Activated CD4-positive, alpha-beta T cell treated with anti-CD3 and anti-CD28 coated beads, Interleukin-2, amount 50 U/mL, for 48 hours (primary cell): ENCODE measurements around the gene C12orf56.
"Not testable (repeated sequence)": the region's sequence is repeated elsewhere in the genome, so short reads cannot be mapped to it uniquely, and the experiment has no call there.

ENCODE experiments used
- DNase-seq, 2 experiments: peaks; one replicate each; pipeline ENCODE4 v3.0.0-alpha.2; 2020

Gene C12orf56

DNA sequence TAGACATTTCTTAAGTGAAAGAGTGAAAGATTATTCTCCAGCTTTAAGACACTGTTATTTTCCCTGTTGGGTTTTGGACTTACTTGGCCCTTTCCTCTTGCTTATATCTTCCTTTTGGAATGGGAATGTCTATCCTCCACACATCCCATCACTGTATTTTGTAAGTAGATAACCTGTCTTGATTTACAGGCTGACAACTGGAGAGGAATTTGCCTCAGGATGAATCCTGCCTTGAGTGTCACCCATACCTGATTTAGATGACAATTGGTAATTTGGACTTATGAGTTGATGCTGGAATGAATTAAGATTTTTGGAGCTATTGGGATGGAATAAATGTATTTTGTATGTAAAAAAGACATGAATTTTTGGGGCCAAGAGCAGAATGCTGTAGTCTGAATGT is 94.3 kb downstream of the C12orf56 start:
- DNase-seq, result no peak

DNA sequence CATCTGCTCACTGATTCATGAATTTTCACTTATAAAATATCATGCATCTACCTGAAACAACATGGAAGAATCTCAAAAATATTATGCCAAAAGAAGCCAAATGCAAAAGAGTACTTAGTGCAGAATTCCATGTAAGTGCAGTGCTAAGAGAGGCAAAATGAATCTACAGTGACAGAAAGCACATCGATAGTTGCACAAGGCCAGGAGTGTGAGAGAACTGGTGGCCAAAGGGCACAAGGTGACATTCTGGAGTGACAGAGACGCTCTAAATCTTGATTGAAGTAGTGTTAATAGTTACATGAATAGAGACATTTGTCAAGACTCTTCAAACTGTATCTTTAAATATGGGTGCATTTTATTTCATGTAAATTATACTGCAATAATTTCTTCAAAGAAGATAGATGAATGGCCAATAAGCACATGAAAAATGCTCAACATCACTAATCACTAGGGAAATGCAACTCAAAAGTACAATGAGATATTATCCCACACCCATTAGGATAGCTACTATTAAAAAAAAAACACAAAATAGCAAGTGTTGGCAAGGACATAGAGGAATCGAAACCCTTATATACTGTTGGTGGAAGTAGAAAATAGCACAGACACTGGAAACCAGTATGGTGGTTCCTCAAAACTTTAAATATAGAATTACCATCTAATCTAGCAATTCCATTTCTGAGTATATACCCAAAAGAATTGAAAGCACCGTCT is 96.7 kb downstream of the C12orf56 start:
- DNase-seq, result no peak

DNA sequence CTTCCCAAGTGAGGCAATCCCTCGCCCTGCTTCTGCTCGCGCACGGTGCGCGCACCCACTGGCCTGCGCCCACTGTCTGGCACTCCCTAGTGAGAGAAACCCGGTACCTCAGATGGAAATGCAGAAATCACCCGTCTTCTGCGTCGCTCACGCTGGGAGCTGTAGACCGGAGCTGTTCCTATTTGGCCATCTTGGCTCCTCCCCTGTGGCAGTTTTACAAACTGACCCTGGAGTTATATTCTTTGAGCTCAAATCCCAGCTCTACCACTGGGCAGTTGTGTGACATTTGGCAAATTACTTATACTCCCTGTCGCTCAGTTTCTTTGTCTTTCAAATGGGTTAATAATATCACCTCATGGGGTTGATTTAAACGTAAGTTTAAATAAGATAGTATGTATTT is 97.4 kb downstream of the C12orf56 start:
- DNase-seq, result not testable (repeated sequence)

DNA sequence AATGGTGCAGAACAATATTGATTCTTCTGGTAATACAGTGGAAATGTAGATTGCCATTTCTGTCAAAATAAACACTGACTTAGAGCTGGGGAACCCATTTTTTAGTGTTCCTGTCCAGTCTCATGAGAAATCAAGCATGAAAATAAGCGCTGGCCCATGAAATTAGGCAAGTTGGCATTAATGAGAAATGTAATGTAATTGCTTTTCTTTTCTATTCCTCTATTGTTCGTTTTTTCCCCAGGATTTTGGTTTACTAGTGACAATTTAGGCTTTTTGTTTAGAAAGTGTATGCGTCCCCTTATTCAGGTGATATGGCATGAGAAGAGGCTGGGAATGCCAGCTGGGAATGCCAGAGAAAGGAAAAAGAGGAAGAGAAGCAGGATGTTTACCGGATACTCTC is 104.0 kb downstream of the C12orf56 start:
- no peak for DNase-seq

DNA sequence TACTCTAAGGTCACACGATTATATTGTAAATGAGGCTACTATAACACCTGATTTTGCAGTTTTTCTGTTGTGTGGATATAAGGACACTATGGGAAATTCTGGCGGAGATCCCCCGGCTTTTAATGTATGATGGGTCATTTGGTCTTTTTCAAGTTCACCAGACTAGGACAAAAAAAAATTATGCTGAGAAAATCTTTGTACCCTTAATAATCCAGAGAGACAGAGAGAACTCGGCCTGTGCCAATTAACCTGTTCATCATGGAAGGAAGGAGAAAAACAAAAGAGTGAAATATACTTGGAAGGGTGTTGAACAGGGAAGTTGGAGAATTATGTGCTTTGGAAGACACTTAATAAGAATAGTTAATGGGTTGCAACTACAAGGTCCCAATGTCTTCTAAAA is 106.3 kb downstream of the C12orf56 start:
- DNase-seq, result no peak

DNA sequence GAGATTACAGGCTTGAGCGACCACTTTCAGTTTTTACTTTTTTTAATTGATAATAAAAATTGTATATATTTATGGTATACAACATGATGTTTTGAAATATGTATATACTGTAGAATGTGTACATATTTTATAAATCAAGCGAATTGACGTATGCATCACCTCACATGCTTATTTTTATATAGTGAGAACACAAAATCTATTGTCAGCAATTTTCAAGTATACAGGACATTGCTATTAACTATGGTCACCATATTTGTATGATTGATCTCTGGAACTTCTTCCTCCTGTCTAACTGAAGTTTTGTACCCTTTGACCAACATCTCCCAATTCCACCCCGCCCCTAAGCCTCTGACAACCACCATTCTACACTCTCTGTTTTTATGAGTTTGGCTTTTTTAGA is 112.1 kb downstream of the C12orf56 start:
- DNase-seq, result no peak

DNA sequence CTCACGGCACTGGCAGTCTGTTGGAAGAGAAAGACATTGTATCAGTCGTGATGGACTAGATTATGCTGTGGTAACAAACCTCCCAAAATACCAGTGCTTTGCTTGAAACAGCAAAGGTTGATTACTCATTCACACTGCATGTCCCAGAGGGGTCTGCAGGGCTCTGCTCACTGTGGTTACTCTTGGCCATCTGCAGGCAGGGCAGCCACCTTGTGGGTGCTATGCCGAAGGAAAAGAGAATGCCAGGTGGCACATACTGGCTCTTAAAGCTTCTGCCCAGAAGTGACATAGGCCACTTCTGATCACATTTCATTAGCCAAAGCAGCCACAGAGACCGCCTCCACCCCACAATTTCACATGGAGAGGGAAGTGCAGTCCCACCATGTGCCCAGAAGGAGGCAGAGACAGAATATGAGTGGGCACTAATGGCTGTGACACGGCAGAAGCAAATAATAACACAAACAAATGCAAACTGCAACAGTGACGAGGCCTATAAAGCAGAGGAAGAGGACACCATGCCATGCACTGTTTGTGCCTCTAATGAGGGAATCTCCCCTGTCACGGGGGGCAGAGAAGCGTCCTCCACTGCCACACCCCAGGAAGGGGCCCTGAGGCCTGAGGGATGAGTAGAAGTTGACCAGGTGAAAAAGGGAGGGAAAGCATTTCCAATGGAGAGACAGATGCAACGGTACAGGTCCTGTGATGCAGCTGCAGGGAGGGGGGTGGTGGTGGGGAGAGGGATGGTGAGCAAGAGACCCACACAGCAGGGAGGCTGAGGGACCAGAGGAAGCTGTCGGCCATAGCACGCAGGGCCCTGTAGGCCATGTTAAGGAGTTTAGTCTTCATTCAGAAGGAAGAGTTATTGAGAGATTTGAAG is 116.8 kb downstream of the C12orf56 start:
- DNase-seq, result peak; percentile 5 to 28

DNA sequence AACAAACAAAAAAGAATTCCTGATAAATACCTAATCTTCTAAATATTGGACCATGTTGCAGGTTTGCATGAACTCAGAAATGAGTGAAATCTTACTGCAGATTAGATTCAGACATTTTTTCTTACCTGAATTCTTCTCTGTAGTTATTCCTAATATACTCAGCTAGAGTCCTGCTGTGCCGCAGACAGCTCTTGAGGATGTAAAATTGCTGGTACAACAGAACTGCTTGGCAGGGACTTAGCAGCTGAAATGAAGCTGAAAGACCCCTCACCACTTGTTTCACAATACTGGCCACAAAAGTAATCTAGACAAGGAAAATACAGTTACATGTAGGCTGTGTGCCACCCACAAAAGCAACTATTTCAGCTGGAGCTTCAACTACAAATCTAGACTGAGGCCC is 120.1 kb downstream of the C12orf56 start:
- no peak for DNase-seq

DNA sequence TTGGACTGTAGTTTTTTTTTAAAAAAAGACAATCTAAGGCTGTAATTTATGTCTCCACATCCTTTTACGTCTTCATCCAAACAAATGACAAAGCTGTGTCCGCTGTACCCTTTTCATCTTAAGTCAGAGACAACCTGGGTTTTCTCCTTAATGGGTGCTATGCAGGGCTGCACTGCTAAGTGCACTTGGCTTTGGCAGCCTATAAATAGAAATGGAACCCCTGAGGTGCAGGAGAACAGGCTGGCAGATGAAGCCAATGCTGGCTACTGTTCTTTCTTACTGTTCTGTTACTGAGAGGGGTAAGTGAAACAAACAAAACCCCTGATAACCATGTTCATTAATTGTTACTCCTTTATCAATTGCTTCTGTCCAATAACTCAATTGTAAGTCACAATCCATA is 121.4 kb downstream of the C12orf56 start:
- DNase-seq, result no peak

DNA sequence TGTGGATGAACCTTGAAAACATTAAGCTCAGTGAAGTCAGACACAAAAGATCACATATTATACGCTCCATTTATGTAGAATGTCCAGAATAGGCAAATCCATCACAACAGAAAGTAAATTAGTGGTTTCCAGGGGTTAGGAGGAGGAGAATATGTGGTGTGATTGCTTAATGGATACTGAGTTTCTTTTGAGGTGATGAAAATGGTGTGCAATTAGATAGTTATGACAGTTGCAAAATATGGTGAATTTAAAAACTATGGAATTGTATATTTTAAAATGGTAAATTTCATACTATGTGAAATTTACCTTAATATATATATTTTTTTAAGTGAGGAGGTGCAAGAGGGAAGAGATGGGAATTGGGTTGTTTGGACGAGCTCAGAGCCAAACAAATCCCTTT is 122.1 kb downstream of the C12orf56 start:
- DNase-seq, result no peak

DNA sequence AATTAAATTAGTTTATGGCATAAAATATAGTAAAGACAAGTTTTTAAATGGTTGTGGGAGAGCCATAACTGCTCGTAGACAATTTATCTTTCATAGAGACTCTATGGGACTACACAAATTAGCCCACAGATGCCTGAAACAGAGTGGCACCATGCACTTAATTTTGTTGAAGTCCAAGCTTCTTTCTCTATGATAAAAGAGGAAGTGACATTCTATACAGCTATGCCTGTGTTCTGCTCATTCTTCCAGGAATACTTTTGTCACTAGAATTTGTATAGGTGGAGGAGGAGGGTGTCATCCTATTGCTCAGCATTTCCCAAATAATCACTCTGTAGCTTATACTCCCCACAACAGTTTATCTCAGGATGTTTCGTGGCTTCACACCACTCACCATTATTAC is 124.7 kb downstream of the C12orf56 start:
- no peak for DNase-seq

DNA sequence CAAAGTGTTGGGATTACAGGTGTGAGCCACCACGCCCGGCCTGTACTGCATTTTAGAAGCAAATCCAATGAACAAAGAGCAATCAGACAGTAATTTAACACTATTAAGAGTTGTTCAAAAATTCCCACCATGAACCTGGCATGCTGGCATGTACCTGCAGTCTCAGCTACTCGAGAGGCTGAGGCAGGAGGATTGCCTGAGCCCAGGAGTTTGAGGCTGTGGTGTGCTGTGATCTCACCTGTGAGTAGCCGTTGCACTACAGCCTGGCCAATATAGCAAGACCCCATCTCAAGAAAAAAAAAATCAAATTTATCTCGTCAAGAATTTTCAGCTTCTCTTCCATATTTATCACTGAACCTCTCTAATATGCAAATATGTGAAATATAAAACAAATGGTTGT is 128.7 kb downstream of the C12orf56 start:
- DNase-seq, result no peak

DNA sequence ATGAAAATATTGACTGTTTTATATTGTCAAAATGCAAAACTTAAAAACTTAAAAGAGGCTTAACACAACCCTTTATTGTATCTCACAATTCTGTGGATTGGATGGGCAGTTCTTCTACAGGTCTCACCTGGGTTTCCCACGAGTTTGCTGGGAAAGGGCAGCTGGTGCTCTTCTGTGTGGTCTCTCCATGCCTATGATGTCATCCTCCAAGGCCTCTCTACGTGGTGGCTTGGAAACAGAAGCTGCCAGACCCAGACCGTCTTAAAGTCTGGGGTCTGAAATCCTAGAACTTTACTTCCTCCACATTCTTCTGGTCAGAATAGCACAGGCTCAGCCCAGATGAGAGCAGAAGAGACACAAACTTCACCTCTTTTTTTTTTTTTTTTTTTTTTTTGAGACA is 132.0 kb downstream of the C12orf56 start:
- no peak for DNase-seq

DNA sequence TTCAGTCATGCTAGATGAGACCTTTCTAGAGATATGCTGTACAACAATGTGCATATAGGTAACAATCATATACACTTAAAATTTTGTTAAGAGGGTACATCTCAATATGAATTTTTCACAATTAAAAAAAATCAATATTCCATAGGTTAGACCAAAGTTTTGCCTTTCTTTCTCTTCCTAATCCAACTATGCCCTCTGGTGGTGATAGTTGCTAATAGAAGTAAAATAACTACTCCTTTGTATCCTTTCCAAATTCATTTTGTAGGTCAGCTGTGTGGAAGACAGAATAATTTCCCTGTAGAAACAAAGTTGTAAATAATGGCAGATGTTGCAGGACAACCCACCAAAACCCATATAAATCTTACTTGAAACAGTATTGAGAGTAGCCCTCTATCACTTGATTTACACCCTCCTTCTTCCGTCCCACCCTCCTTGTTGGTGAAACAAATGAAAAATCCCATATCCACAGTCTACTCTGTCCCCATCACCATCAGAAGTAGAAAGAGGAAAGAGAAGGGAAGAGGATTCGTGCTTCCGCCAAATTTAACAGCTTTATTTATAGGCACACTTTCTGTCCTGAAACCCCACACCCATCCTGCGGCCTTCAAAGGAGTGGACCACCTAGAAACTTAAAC is 134.3 kb downstream of the C12orf56 start:
- no peak for DNase-seq

DNA sequence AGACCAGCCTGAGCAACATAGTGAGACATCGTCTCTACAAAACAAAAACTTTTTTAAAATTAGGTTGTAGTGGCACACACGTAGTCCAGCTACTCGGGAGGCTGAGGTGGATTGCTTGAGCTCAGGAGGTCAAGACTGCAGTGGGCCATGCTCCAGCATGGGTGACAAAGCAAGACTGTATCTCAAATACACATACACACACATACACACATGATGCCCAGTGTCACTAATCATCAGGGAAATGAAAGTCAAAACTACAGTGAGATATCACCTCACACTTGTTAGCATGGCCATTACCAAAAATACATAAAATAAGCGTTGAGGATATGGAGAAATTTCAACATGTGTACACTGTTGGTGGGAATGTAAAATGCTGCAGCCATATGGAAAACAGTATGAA is 135.3 kb downstream of the C12orf56 start:
- DNase-seq, result no peak

DNA sequence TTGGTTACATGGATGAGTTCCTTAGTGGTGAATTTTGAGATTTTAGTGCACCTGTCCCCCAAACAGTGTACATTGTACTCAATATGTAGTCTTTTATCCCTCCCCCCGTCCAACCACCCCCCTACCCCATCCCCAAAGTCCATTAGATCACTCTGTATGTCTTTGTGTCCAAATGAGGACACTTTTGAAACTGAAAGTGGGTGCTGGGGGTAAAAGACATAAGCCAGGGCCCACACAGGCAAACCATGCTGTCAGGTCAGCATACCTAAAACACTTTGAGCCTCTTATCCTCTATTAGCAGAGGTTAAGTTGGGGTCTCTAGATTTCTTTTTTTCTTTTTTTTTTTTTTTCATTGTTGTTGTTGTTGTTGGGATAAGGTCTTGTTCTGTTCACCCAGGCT is 137.2 kb downstream of the C12orf56 start:
- no peak for DNase-seq

DNA sequence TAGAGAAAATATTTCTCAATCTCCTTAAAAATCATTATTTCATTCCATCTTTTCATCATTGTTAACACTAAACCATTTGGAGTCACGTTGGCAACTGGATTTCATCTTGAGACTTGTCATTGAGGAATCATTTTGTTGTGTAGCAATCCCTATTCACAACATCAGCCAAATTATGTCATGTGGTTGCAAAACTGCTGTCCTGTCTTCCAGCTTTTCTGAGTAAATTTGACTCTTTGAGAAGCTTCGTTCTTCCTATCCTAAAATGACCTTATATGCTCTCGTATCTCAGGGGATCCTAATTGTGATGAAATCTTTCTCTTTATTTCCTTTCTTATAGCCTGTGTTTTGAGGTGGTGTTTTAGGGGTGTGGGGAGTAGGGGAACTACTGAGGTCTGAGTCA is 137.9 kb downstream of the C12orf56 start:
- no peak for DNase-seq

DNA sequence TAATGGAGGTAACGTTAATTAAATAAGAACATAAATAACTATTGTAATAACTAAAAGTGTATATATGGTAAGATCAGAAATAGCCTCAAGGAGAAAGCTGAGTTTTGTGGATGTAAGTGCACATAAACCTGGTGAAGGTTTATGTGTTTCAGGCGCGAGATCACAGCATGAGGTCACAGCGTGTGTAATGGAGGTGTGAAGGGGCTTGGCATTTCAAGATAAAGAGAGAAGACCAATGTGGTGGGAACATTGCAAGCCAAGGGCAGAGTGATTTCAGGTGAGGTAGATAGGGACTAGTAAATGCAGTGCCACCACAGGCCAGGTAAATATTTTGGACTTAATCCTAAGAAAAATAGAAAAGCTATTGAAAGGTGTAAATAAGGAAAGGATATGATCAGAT is 146.7 kb downstream of the C12orf56 start:
- DNase-seq, result no peak

DNA sequence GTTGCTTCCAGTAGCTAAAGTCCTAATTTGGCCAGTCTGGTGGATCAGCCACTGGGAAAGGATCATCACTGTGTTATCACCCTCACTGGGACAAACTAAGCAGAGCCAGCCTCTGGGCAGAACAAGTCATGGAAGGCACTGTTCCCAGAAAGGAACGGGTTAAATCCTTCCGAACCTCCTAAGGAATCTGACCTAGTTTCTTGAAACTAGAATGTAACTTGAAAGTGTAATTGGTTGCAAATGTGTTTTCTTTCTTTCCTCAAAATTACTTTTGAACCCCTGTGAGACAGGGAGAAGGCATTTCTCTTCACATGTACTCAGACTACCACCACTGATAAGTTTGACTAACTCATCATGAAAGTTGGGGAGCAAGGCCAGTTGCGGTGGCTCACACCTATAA is 149.8 kb downstream of the C12orf56 start:
- no peak for DNase-seq

DNA sequence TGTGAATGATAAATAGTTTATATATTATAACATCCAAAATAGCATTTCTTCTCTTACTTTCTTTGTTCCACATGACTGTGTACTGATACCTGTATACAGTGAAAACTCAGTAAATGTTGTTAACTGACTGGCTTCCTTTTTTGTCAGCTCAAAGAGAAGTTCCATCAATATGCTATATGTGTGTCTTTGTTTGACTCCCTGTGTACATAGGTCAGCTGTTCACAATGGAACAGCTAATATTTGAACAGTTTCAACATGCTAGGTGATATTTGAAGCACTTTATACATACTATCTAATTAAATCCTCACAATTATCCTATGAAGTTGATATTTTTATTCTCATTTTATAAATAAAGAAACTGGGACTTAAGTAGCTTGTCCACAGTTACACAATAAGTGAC is 153.2 kb downstream of the C12orf56 start:
- DNase-seq, result no peak

DNA sequence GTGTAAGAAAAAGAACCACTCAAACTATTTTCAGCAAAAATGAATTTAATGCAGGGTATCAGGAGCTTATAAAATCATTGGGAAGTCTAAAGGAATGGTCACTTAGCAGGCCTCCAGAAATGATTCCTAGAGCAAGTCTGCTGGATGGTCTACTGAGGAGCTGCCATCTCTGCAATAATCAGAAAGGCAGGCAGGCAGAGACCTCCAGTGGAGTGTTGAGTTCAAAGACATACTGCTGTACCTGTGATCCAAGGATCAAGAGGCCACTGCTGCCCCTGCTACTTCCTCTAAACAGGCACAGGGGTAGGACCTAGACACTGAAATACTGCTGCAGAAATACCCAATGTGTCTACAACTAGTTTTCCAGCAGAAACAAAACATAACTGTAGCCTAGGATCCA is 154.0 kb downstream of the C12orf56 start:
- no peak for DNase-seq

DNA sequence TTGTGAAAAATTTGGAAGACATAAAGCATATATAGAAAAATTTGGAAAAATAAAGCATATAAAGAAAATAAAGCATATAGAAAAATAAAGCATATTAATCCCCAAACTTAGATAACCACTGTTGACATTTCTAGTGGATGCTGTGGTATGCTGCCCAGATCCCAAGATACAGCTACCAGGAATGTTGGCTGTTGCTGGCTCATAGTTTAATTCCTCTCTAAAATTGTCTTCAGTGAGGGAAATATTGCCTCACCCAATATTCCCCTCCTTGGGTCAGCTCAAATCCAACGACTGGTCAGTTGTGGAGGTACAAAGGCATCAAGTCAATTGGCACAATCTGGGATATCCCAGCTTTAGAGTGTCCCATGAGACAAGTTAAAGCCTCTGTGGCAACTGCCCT is 158.4 kb downstream of the C12orf56 start:
- DNase-seq, result no peak

DNA sequence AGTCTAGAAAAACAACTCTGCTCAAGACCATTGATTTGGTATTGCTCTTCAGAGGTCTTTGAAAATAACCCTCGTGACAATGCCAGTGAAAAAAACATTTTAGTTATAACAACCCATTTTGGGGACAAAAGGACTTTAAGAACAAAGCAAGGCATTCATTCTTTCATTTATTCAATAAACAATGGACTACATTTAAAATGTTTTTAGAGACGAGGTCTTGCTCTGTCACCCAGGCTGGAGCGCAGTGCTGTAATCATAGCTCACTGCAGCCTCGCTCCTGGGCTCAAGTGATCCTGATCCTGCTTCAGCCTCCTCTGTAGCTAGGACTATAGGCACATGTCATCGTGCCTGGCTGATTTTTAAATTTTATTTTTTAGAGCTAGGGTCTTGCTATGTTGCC is 160.8 kb downstream of the C12orf56 start:
- no peak for DNase-seq

DNA sequence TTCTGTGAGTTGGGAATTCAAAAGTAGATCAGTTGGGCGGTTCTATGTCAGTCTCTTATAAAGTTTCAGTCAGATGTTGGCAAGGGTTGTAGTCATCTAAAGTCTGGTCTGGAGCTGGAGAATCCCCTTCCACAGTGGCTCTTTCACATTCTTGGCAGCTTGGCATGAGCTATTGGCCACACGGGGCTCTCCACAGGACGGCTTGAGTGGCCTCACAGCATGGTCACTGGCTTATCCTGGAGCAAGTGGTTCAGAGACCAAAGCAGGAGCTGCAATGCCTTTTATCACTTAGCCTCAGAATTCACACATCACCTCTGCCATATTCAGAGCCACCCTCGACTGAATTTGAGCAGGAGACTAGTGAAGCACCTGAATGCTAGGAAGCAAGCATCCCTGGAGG is 161.3 kb downstream of the C12orf56 start:
- no peak for DNase-seq
